ENCODE results near the gene PDIA5.

DNA sequence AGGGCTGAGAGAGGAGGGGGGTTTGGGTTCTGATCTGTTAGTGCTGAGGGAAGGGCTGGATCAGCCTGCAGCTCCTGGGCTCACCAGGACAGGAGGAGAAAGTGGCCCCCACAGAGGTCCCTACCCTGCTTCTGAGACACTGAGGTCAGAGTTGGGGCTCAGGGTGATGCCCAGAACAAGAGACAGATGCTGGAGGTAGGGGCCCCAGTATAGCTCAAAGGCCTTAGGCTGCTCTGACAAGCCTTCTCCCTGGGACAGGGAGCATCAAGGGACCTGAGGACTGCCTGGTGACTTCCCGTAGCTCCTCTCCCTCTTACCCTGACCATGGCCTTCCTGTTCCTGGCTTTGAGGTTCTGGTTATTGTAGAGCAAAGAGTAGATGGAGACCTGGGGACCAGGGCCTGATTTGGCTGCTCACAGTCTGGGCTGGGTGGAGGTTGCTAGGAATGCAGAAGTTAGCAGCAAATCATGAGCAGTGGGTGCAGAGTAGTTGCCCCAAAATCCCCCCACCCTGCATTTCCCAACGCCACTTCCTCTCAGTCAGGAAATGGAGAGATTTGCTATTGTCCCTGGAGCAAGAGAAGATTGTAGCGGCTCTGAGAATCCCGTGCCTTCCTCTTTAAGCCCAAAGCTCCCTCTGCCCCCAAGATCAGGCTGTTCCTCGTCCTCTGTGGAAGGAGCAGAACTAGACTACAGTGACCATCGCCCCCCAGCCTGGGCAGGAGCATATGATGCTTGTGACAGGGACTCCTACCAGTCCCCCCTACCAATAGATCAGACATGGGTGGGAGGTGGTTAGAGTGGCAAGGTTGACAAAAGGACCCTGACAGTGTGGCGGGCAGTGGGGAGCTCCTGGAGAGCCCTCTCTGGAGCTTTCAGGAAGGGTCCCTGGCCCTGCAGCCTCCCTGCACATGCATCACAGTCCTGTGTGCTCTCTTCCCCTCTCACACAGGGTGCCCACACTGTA is 87.5 kb downstream of the PDIA5 start:
- TF ChIP-seq, protein P1, sequence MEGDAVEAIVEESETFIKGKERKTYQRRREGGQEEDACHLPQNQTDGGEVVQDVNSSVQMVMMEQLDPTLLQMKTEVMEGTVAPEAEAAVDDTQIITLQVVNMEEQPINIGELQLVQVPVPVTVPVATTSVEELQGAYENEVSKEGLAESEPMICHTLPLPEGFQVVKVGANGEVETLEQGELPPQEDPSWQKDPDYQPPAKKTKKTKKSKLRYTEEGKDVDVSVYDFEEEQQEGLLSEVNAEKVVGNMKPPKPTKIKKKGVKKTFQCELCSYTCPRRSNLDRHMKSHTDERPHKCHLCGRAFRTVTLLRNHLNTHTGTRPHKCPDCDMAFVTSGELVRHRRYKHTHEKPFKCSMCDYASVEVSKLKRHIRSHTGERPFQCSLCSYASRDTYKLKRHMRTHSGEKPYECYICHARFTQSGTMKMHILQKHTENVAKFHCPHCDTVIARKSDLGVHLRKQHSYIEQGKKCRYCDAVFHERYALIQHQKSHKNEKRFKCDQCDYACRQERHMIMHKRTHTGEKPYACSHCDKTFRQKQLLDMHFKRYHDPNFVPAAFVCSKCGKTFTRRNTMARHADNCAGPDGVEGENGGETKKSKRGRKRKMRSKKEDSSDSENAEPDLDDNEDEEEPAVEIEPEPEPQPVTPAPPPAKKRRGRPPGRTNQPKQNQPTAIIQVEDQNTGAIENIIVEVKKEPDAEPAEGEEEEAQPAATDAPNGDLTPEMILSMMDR (IDR thresholded peaks at IDR 0.05; ENCODE audit: low read length), result no peak
- no peak for TF ChIP-seq EZH2 (IDR thresholded peaks at IDR 0.05; ENCODE audit: borderline replicate concordance, low read length)
